MV-4-11 (cell line): ENCODE data around the gene RASSF7.

Experiments
- DNase-seq: peaks from one replicate; lab custom pipeline; 2025; lab: John Stamatoyannopoulos, UW

Gene RASSF7

DNA sequence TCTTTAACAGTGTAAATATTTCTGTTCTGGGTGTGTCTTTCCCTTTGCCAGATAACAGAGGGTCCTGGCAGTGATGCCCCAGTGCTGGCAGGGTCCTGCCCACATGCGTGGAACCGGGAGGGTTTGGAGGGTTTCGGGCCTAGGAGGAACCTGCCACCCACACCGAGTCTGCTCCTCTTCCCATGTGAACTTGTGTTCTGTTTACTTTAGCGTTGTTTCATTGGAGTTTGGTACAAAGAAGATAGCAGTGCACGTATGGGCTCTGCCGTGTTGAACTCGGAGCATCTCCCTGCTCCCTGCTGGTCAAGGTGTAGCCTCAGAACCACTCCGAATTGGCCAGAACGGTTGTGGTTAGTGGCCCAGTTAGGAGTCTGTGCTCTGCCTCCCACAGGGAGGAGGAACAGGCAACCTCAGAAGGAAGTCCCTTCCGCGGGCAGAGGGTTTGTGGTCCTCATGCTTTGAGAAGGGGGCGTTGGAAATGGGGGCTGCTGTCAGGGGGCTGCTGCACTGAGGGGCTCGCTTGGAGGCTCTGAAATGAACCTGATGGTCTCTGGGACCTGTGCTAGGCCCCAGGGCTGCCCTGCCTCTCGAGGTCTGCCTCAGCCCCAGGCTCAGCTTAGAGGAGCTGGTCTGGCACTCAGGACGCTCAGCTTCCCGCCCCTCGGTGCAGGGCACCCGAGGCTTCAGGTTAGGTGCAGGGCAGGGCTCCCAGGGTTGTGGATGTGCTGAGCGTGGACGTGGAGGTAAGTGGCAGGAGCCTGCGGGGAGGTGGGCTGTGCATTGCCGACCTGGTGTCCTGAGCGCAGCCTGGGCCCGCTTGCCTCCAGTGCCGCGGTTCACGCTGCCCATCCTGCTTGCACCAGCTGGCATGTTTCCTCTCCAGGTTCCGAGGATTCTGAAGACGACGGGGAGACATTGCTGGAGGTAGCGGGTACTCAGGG, 25.9 kb downstream of the RASSF7 start:
- DNase-seq: no peak

DNA sequence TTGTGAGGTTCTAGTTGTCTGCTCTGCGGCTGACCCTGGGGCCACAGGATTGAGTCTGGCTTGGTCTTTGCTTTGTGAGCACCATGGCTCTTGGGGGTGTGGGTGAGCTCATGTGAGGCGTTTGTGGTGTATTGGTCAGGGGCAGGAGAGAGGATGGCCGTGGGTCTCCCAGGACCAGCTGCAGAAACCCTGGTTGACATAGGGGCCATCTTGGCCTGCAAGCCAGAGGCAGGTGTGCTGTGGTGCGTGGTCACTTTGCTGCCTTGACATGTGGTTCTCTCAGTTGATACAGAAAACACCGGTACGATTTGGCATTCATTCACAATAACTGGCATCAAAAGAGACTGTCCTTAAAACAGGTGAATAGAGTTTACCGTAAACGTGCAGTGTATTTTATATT, 26.8 kb downstream of the RASSF7 start:
- no peak for DNase-seq

DNA sequence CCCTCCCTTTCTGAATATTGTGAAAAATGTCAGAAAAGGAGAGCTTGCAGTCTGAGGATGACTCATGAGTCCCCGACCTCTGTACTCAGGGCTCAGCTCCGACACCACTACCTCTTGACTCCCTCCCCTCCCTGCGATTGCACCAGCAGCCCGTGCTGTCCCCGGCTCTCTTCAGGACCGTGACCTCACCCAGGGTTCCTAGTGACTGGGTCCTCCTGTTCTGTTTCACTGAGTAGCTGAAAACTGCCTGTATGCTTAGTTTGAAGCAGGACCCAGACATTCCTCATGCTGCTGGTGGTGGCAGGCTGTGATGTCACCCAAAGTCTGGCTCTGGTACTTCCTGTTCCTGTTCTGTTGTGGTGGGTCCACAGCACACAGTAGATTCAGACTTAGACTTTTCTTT, 27.2 kb downstream of the RASSF7 start:
- DNase-seq: peak; percentile 94

DNA sequence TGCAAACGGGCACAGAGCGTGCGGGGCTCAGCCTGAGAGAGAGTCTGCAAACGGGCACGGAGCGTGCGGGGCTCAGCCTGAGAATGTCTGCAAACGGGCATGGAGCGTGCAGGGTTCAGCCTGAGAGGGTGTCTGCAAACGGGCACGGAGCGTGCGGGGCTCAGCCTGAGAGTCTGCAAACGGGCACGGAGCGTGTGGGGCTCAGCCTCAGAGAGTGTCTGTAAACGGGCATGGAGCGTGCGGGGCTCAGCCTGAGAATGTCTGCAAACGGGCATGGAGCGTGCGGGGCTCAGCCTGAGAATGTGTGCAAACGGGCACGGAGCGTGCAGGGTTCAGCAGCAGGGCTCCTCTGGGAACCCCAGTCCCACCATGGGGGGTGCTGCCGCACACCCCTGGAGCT, 29.0 kb downstream of the RASSF7 start:
- no peak for DNase-seq

DNA sequence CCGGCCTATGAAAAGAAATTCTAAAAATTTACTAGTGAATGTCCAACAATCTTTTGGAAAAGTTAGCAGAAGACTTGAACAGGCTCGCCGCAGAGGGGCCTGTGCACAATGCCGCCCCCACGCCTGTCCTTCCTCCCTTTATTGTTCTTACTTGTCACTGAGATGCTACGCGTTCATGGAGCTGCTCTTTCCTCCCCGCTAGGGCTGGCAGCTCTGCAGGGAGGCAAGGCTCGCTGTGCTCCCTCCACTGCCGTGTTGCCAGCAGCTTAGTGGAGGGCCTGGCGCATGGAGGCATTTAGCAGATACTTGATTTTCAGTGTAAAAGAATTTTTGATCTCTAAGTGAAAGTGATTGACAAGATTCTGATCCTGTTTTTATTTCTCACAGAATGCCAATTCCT, 30.2 kb downstream of the RASSF7 start:
- no peak for DNase-seq

DNA sequence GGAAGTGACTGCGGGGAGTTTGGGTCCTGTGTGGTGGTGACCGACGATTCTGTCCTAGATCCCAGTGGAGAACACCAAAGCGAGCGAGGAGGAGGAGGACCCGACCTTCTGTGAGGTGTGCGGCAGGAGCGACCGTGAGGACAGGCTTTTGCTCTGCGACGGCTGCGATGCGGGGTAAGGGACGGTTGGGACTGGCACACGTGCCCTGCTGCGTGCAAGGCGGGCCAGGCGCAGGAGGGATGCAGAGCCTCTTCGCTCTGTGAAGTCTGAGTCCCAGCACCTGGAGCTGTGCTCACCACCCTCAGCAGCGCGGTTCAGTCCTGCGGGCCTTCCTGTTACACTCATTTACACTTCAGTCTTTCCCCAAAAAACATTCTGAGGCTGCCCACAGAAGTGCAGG, 31.7 kb downstream of the RASSF7 start:
- no peak for DNase-seq

DNA sequence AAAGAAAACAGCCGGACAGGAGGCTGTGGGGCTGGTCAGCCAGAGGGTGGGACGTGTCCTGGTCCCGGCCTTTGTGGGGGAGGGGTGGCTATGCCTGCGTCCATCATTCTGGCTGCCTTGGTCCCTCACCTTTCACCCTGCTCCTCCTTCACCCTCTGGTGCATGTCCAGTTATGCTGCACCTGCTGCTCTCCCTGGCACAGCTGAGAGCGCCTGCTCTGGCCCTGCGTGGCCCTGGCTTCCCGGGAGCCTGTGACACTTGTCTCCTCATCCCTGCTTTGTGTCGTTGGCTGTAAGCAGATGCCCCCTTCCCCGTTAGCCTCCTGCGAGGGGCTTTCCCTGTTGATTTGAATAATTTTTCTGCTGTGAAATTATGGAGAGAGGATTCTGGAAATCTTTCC, 32.1 kb downstream of the RASSF7 start:
- DNase-seq: no peak

DNA sequence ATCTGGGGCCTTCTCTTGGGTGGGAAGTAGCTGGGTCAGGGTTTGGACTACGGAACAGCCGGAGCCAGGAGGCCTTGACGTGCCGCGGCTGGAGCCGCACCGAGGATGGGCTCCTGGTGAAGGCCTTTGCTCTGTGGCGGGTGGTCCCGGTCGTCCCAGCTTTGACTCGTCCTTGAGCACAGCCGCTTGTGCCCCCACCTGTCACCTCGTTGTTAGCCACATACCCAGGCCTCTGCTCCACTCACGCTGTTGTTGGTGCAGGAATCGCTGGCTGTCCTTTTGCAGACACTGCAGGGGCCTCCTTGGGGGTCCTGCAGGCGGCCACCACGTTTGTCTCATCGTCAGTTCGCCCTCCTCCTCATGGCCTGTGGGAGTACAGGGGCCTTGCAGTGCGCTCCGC, 32.6 kb downstream of the RASSF7 start:
- DNase-seq: no peak

DNA sequence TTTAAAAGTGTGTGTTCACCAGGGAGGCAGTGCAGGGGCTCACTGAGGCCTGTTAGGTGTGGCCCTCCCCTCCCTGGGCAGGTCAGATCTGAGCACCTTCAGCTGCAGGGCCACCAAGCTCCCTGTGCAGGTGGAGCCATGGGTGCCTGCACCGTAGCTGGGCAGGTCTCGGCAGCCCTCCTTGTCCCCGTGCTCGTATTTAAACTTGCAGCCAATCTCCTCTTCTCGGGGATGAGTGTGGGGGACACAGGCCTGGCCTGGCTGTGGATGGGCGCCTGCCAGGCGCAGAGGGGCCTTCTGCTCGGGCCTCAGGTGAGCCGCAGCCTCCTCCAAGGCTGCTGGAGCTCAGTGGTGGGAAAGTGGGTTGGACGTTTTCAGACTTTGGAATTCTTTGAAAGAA, 34.6 kb downstream of the RASSF7 start:
- no peak for DNase-seq

DNA sequence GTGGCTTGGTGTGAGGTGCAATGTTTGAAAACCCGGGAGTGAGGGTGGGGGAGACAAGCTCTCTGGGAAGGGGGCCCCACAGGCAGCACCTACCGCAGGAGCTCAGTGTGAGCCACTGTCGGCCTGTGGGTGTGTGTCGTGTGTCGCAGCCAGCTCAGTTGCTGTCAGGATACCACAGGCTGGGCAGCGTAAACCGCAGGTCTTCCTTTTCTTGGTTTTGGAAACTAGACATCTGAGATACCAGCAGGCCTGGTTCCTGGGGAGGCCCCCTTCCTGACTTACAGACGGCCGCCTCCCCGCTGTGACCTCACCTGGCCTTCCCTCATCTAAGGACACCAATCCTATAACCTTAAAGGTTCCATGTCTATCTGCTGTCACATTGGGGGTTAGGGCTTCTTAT, 35.6 kb downstream of the RASSF7 start:
- peak; percentile 29 for DNase-seq

DNA sequence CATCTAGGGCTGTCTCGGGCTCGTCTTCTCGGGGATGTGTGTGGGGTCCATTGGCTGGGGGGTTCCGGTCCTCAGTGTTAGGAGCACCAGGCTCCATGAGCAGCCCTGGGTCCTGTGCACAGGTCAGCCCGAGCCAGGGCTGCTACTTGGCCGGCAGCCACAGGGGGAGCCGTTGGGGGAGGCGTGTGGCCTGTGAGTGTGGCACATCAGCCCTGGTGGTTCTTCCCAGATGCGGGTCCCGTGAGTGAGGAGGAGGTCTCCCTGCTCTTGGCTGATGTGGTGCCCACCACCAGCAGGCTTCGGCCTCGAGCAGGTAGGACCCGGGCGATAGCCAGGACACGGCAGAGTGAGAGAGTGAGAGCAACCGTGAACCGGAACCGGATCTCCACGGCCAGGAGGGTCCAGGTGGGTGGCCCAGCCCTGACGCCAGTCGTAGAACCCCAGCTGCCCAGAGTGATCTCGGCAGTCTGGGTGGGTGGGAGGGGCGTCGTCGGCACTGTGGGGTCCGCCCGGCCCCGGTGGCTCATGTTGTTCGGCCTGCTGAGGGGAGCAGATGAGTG, 36.5 kb downstream of the RASSF7 start:
- DNase-seq: no peak

DNA sequence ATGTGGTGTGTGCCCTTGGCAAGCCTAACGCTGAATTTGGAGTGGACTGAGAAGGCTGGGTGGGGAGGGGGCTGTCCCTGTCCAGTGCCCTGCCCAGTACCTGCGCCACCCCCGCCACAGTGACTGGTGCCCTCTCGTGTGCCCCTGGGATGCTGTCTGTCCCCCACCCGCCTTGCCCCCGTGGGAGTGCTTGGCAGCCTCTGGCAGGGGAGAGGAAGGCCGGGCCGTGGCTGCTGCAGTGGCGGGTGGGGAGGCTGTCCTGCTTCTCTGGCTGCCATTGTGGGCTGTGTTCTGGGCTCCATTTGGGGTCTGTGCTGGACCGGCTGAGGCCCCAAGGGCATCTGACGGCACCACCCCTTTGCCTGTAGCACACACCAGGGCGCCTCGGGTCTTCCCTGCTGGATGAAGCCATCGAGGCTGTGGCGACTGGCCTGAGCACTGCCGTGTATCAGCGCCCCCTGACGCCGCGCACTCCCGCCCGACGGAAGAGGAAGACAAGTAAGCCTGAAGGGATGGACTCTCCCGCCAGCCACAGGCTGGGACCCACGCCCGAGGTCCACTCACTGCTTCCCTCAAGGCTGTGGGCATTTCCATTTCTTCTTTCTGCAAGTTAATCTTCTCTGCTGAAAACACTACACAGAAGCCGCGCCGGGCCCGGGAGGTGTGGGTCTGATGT, 37.4 kb downstream of the RASSF7 start:
- no peak for DNase-seq

DNA sequence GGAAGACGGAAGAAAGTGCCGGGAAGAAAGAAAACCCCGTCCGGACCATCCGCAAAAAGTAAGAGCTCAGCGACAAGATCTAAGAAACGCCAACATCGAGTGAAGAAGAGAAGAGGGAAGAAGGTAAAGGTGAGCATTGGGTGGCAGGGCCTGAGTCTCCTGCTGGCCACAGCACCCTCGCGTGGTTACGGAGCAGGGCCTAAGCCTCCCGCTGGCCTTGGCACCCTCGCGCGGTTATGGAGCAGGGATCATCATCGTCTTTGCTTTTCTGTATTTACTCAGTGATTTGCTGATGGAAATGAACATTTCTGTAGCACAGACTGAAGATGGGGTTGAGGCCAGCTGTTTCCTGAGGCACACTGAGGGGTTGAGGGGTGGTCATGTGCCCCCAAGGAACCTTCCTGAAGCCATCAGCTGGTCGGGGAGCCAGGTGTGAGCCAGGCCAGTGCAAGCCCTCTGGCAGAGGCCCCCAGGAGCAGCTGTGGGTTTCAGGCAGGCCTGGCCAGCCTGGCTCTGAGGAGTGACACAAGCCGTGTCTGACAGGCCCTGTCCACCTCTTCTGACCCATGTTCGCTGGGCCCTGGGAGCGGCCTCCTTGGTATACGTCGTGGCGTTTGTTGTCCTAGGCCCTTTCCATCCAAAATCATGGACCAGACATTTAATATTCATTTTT, 40.9 kb downstream of the RASSF7 start:
- no peak for DNase-seq

DNA sequence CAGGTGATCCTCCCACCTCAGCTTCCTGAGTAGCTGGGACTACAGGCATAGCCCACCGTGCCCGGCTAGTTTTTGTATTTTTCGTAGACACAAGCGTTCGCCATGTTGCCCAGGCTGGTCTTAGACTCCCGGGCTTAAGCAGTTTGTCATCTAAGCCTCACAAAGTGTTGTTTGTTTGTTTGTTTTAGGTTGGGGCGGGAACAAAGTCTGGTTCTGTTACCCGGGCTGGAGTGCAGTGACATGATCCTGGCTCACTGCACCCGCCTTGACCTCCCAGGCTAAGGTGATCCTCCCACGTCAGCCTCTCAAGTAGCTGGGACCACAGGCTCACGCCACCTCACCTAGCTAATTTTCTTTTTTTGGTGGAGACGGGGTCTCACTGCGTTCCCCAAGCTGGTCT, 42.4 kb downstream of the RASSF7 start:
- DNase-seq: no peak

DNA sequence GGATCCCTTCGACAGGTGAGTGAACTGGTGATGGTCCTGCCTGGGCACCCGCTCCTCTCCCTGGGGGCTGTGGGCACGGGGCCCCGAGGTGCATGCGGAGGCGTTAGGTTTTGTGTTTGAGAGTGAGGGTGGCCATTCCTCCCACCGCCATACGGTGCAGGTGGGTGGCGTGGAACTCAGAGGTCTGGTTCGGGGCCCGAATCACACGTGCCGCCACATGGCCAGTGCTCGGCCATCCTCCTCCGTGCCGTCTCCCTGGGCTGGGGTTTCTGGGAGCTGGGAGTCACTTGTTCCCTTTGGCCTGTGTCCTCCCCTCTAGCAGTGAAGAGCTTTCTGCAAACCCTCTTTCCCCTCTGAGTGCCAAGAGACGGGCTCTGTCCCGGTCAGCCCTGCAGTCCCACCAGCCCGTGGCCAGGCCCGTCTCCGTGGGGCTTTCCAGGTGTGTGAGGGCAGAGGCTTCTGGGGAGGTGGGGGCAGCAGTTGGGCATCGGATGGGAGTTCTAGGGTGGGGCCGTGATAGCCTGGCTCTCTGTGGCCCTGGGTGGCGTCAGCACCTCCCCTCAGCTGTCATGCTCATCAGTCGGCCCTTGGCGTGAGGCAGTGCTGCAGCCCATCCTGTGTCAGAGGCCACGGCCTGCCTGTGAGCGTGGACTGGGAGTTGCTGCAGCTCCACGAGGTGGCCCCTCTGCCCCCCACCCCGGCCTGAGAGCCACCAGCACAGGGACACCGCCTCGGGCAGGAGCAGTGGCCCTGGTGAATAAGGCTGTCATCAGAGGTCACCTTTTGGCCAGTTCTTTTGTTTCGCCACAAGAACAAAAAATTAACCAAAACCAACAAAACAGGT, 44.7 kb downstream of the RASSF7 start:
- DNase-seq: no peak

DNA sequence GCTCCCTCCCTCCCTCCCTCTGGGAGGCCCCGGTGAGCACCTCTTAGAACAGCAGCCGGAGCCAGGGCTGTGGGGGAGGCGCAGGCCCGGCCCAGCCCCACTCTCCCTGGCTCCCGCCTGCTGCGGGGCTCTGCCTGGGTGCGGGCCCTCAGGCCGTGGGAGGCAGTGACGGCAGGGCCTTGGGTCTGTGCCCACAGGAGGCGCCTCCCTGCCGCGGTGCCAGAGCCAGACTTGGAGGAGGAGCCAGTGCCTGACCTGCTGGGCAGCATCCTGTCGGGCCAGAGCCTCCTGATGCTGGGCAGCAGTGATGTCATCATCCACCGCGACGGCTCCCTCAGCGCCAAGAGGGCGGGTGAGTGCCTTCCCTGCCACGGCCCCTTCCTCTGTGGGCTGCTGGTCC, 45.5 kb downstream of the RASSF7 start:
- DNase-seq: no peak

DNA sequence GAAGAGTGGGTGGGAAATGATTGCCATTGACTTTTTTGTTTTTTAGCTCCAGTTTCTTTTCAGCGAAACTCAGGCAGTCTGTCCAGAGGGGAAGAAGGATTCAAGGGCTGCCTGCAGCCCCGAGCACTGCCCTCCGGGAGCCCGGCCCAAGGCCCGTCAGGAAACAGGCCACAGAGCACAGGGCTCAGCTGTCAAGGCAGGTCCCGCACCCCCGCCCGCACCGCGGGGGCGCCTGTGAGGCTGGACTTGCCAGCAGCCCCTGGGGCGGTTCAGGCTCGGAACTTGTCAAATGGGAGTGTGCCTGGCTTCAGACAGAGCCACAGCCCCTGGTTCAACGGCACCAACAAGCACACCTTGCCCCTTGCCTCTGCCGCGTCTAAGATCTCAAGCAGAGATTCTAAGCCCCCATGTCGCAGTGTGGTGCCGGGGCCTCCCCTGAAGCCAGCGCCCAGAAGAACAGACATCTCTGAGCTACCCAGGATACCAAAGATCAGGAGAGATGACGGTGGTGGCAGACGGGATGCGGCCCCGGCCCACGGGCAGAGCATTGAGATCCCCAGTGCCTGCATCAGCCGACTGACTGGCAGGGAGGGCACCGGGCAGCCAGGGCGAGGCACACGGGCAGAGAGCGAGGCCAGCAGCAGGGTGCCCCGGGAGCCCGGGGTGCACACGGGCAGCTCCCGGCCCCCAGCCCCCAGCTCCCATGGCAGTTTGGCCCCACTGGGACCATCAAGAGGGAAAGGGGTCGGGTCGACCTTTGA, 46.4 kb downstream of the RASSF7 start:
- DNase-seq: no peak

DNA sequence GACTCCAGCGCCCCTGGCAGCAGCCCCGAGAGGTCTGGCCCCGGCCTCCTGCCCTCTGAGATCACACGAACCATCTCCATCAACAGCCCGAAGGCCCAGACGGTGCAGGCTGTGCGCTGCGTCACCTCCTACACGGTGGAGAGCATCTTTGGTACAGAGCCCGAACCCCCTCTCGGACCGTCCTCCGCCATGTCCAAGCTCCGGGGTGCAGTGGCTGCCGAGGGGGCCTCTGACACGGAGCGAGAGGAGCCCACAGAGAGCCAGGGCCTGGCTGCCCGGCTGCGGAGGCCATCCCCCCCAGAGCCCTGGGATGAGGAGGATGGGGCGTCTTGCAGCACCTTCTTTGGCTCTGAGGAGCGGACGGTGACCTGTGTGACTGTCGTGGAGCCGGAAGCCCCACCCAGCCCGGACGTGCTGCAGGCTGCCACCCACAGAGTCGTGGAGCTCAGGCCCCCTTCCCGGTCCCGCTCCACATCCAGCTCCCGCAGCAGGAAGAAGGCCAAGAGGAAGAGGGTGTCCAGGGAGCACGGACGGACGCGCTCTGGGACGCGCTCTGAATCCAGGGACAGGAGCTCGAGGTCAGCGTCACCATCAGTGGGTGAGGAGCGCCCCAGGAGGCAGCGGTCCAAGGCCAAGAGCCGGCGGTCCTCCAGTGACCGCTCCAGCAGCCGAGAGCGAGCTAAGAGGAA, 47.3 kb downstream of the RASSF7 start:
- no peak for DNase-seq

DNA sequence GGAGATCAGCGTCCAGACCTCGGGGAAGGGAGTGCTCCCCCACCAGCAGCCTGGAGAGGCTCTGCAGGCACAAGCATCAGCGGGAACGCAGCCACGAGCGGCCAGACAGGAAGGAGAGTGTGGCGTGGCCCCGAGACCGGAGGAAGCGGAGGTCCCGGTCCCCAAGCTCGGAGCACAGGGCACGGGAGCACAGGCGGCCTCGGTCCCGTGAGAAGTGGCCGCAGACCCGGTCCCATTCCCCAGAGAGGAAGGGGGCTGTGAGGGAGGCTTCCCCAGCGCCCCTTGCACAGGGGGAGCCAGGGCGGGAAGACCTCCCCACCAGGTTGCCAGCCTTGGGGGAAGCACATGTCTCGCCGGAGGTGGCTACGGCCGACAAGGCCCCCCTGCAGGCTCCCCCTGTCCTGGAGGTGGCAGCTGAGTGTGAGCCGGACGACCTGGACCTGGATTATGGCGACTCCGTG, 48.1 kb downstream of the RASSF7 start:
- DNase-seq: no peak

DNA sequence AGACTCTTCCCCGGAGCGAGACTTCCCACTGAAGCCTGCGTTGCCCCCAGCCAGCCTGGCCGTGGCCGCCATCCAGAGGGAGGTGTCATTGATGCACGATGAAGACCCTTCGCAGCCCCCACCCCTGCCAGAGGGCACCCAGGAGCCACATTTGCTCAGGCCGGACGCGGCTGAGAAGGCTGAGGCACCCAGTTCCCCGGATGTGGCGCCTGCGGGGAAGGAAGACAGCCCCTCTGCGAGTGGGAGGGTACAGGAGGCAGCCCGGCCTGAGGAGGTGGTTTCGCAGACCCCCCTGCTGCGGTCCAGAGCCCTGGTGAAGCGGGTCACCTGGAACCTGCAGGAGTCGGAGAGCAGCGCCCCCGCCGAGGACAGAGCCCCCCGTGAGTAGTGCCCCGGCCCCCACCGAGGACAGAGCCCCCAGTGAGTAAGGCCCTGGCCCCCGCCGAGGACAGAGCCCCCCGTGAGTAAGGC, 48.6 kb downstream of the RASSF7 start:
- DNase-seq: no peak
